ENCODE results near the gene ARSB.

Gene ARSB

DNA sequence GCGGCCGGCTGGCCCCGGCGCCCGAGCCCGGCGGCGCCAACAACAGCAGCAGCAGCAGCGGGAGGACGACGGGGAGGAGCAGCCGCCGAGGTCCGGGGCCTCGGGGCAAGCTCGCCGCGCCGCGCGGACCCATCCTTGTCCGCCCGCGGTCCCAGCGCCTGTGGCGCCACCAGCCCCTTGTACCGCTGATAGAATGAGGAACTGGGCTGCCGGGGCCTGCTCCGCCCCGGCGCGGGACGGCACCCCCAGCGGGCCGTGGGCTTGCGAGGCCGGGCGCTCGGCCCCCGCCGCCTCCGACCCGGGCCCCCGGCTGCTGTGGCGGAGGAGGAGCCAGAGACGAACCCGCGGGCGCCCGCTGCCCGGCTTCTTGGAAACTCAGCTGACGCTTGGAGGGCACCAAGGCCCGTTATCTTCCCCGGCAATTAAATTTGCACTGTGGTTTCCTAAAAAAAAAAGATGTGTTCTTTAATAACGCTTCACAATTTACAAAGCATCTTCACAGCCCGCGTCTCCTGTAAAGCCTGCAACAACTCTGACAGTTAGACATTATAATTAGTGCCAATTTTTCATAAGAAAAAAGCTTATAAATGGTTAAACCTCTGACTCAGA is at the start of gene ARSB:
Gene ARSB, minus strand, starts transcription at position 195 of the 609 bp plus-strand sequence. Its CDS starts 62 bp downstream, at position 133.
- TF ChIP-seq EZH2phosphoT487 (IDR thresholded peaks at IDR 0.05; ENCODE audit: low read depth): no peak
- TF ChIP-seq, protein P1, sequence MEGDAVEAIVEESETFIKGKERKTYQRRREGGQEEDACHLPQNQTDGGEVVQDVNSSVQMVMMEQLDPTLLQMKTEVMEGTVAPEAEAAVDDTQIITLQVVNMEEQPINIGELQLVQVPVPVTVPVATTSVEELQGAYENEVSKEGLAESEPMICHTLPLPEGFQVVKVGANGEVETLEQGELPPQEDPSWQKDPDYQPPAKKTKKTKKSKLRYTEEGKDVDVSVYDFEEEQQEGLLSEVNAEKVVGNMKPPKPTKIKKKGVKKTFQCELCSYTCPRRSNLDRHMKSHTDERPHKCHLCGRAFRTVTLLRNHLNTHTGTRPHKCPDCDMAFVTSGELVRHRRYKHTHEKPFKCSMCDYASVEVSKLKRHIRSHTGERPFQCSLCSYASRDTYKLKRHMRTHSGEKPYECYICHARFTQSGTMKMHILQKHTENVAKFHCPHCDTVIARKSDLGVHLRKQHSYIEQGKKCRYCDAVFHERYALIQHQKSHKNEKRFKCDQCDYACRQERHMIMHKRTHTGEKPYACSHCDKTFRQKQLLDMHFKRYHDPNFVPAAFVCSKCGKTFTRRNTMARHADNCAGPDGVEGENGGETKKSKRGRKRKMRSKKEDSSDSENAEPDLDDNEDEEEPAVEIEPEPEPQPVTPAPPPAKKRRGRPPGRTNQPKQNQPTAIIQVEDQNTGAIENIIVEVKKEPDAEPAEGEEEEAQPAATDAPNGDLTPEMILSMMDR (IDR thresholded peaks at IDR 0.05; ENCODE audit: low read depth, low read length): no peak
- H4K20me1 ChIP-seq (ENCODE audit: insufficient read depth, low read length): no peaks in the 10 kb centered on the region
- peak within 1 kb of the TSS; percentile 79 for H3K9ac ChIP-seq (ENCODE audit: low read length)
- H3K4me3 ChIP-seq (ENCODE audit: low read length): peak within 1 kb of the TSS; percentile 94
- peaks cover 5% of the 10 kb centered on the region for H3K36me3 ChIP-seq (replicated peaks; ENCODE audit: low read depth, low read length)
- peak within 1 kb of the TSS; percentile 93 for H3K27ac ChIP-seq (ENCODE audit: low read length)
- no peaks in the 10 kb centered on the region for H3K9me3 ChIP-seq (ENCODE audit: insufficient read depth, low read length)
- H2AFZ ChIP-seq (ENCODE audit: low read depth, low read length): no peak within 1 kb of the TSS
- peaks cover 28% of the 10 kb centered on the region for H3K79me2 ChIP-seq (ENCODE audit: low read length)
- no peaks in the 10 kb centered on the region for H3K27me3 ChIP-seq (ENCODE audit: low read depth, low read length)
- peak within 1 kb of the TSS; percentile 90 for H3K4me2 ChIP-seq (ENCODE audit: low read length)
- peaks cover 45% of the 10 kb centered on the region for H3K4me1 ChIP-seq (ENCODE audit: low read length)

DNA sequence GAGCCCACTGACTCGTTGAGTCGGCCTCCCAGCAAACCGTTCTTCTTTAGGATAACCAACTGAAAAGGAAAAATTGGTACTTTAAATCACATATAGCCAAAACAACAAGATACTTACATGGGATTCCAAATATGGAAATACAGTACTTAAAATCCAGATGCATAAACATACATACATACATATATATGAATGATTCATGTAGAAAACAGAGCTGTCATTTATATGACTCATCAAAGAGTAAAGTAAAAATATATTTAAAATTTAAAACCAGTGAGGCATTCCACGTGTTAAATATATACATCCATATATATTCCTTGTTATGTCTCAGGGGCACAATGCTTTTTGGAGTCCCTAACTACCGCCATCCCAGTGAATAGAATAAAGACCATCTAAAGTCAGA is 47.7 kb upstream of the ARSB start:
- Histone ChIP-seq H3K4me3 (ENCODE audit: low read length) (no peak overlapping the region), H3K4me2 (ENCODE audit: low read length) (no peak overlapping the region), H4K20me1 (ENCODE audit: insufficient read depth, low read length) (no peaks in the 10 kb centered on the region), H3K9ac (ENCODE audit: low read length) (no peak overlapping the region), H3K27ac (ENCODE audit: low read length) (no peak overlapping the region), H3K4me1 (ENCODE audit: low read length) (no peaks in the 10 kb centered on the region), H3K79me2 (ENCODE audit: low read length) (no peaks in the 10 kb centered on the region), H2AFZ (ENCODE audit: low read depth, low read length) (no peak overlapping the region), H3K27me3 (ENCODE audit: low read depth, low read length) (no peaks in the 10 kb centered on the region), H3K36me3 (replicated peaks; ENCODE audit: low read depth, low read length) (no peaks in the 10 kb centered on the region), H3K9me3 (ENCODE audit: insufficient read depth, low read length) (no peaks in the 10 kb centered on the region)
- TF ChIP-seq, protein P1 (IDR thresholded peaks at IDR 0.05; ENCODE audit: low read depth, low read length): no peak
- TF ChIP-seq EZH2phosphoT487 (IDR thresholded peaks at IDR 0.05; ENCODE audit: low read depth): no peak

DNA sequence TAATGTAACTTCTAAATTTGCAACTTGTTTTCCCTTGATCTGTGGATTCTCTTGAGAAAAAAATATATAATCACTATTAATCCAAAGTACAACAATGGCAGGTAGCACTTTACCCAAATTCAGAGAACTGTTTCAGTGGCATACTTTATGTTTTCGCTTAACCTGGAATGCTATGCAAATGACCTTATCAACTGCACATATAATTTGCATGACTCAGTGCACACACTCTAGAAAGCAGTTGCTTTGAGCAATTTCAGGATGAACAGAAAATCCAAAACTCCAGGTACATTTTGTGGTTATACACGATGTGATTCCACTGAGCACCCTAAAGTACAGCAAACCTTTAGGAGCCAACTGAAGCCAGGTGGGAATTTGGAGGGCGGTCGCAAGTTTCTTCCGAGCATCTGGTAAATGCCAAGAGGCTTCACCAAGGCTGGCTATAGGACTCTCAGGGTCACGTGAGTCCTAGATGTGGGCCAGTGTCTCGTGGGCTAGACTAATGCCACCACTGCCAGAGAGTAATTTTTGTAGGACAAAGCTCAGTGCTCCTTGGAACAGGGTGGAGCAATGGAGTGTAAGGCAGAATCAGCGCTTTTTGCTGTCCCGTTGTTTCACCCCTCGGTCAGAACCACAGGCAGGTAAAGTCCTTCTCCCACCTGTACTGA is 47.1 kb upstream of the ARSB start:
- Histone ChIP-seq H4K20me1 (ENCODE audit: insufficient read depth, low read length) (no peaks in the 10 kb centered on the region), H3K79me2 (ENCODE audit: low read length) (no peaks in the 10 kb centered on the region), H3K36me3 (replicated peaks; ENCODE audit: low read depth, low read length) (no peaks in the 10 kb centered on the region), H2AFZ (ENCODE audit: low read depth, low read length) (no peak overlapping the region), H3K27ac (ENCODE audit: low read length) (no peak overlapping the region), H3K4me1 (ENCODE audit: low read length) (no peaks in the 10 kb centered on the region), H3K4me2 (ENCODE audit: low read length) (no peak overlapping the region), H3K4me3 (ENCODE audit: low read length) (no peak overlapping the region), H3K9ac (ENCODE audit: low read length) (no peak overlapping the region), H3K27me3 (ENCODE audit: low read depth, low read length) (no peaks in the 10 kb centered on the region), H3K9me3 (ENCODE audit: insufficient read depth, low read length) (no peaks in the 10 kb centered on the region)
- no peak for TF ChIP-seq EZH2phosphoT487 (IDR thresholded peaks at IDR 0.05; ENCODE audit: low read depth)
- TF ChIP-seq, protein P1 (IDR thresholded peaks at IDR 0.05; ENCODE audit: low read depth, low read length): no peak

DNA sequence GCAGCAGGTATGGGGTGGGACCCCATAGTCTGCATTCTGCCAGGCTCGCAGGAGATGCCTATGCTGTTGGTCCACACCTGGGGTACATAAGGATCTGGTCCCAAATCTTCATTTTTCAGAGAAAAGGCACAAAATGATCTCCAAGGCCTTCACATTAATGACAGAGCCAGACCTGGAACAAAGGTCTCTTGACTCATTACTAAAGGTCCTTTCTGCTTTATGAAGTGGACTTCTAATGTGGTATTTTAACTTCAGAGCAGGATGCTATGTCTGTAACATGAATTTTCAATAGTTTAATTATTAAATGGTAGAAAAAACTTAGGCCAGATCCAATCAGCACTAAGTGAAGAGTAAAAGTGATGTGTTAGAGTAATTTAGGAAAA is 46.4 kb upstream of the ARSB start:
- TF ChIP-seq, protein P1 (IDR thresholded peaks at IDR 0.05; ENCODE audit: low read depth, low read length): no peak
- no peak for TF ChIP-seq EZH2phosphoT487 (IDR thresholded peaks at IDR 0.05; ENCODE audit: low read depth)
- Histone ChIP-seq H3K36me3 (replicated peaks; ENCODE audit: low read depth, low read length) (no peaks in the 10 kb centered on the region), H3K4me1 (ENCODE audit: low read length) (no peaks in the 10 kb centered on the region), H3K79me2 (ENCODE audit: low read length) (no peaks in the 10 kb centered on the region), H3K27ac (ENCODE audit: low read length) (no peak overlapping the region), H3K4me3 (ENCODE audit: low read length) (no peak overlapping the region), H3K9ac (ENCODE audit: low read length) (no peak overlapping the region), H3K4me2 (ENCODE audit: low read length) (no peak overlapping the region), H3K9me3 (ENCODE audit: insufficient read depth, low read length) (no peaks in the 10 kb centered on the region), H4K20me1 (ENCODE audit: insufficient read depth, low read length) (no peaks in the 10 kb centered on the region), H2AFZ (ENCODE audit: low read depth, low read length) (no peak overlapping the region), H3K27me3 (ENCODE audit: low read depth, low read length) (no peaks in the 10 kb centered on the region)
